ENCODE results near the gene NOTCH4.
"Not testable (repeated sequence)": the region's sequence is repeated elsewhere in the genome, so short reads cannot be mapped to it uniquely, and the experiment has no call there.

The NOTCH4 gene

GRCh38 chr6:32223258-32224235 is at the start of gene NOTCH4:
TSS of gene NOTCH4 (minus strand) at chr6:32224067. CDS start at chr6:32223928, 139 bp downstream.
- DNase-seq (ENCODE audit: low spot score): no peak

GRCh38 chr6:32271429-32271828 is 47.6 kb upstream of the NOTCH4 start:
- peak; percentile 6 for DNase-seq (ENCODE audit: low spot score)

GRCh38 chr6:32268459-32268858 is 44.6 kb upstream of the NOTCH4 start:
- DNase-seq (ENCODE audit: low spot score): not testable (repeated sequence)

- DNase-seq (ENCODE audit: low spot score): no peak
These were observed 43.2 kb upstream of the NOTCH4 start for GRCh38 chr6:32267035-32267434.

GRCh38 chr6:32257262-32257661 is 33.4 kb upstream of the NOTCH4 start:
- DNase-seq (ENCODE audit: low spot score): not testable (repeated sequence)

- DNase-seq (ENCODE audit: low spot score): peak; percentile 59
These were observed 31.6 kb upstream of the NOTCH4 start for GRCh38 chr6:32255199-32256153.

- no peak for DNase-seq (ENCODE audit: low spot score)
These were observed 30.9 kb upstream of the NOTCH4 start for GRCh38 chr6:32254761-32255198.

- no peak for DNase-seq (ENCODE audit: low spot score)
These were observed 28.6 kb upstream of the NOTCH4 start for GRCh38 chr6:32252331-32253009.

GRCh38 chr6:32249262-32249661 is 25.4 kb upstream of the NOTCH4 start:
- DNase-seq (ENCODE audit: low spot score): no peak

- no peak for DNase-seq (ENCODE audit: low spot score)
These were observed 23.5 kb upstream of the NOTCH4 start for GRCh38 chr6:32247401-32247800.

- peak; percentile 76 for DNase-seq (ENCODE audit: low spot score)
These were observed 21.1 kb upstream of the NOTCH4 start for GRCh38 chr6:32244946-32245398.

GRCh38 chr6:32244270-32244669 is 20.4 kb upstream of the NOTCH4 start:
- no peak for DNase-seq (ENCODE audit: low spot score)

- DNase-seq (ENCODE audit: low spot score): not testable (repeated sequence)
These were observed 18.5 kb upstream of the NOTCH4 start for GRCh38 chr6:32242318-32242813.

- DNase-seq (ENCODE audit: low spot score): no peak
These were observed 16.8 kb upstream of the NOTCH4 start for GRCh38 chr6:32240686-32241085.

GRCh38 chr6:32239462-32239861 is 15.6 kb upstream of the NOTCH4 start:
- no peak for DNase-seq (ENCODE audit: low spot score)

GRCh38 chr6:32234934-32235333 is 11.1 kb upstream of the NOTCH4 start:
- DNase-seq (ENCODE audit: low spot score): no peak

GRCh38 chr6:32226434-32226833 is 2.6 kb upstream of the NOTCH4 start:
- DNase-seq (ENCODE audit: low spot score): no peak

- no peak for DNase-seq (ENCODE audit: low spot score)
These were observed 829 bp upstream of the NOTCH4 start for GRCh38 chr6:32224696-32225095.

- no peak for DNase-seq (ENCODE audit: low spot score)
These were observed 1.3 kb downstream of the NOTCH4 start for GRCh38 chr6:32222333-32223230.

- DNase-seq (ENCODE audit: low spot score): no peak
These were observed 3.8 kb downstream of the NOTCH4 start for GRCh38 chr6:32220021-32220420.
